Esophagus muscularis mucosa (tissue), 4 donors: Measurements from ENCODE around the gene FFAR3.

Experiments
- EP300 ChIP-seq: sonication (generic); formaldehyde crosslinking; IDR thresholded peaks from one replicate; pipeline ENCODE4 v1.6.1; 2017; ENCODE audit warnings: antibody characterized with exemption
- POLR2A ChIP-seq: fragments of 450-650 bp; IDR thresholded peaks from one replicate; pipeline ENCODE4 v1.6.1; 2017; ENCODE audit warnings: antibody characterized with exemption, moderate library complexity, mild to moderate bottlenecking, low read depth
- POLR2AphosphoS5 ChIP-seq, 2 donors: sonication (generic); formaldehyde crosslinking; IDR thresholded peaks; one replicate each; pipeline ENCODE4 v1.6.1; 2017; ENCODE audit warnings: antibody characterized with exemption in 2 of 2
- TF ChIP-seq, protein P1 (sequence below), 3 experiments: fragments of 200-600 bp in 2 of 3; fragments of 450-650 bp in 1 of 3; sonication (generic) in 2 of 3; IDR thresholded peaks; one replicate each; pipeline ENCODE4 v1.5.1; 2017 to 2019; ENCODE audit warnings: antibody characterized with exemption in 3 of 3, mild to moderate bottlenecking in 2 of 3, moderate library complexity in 1 of 3

DNA sequence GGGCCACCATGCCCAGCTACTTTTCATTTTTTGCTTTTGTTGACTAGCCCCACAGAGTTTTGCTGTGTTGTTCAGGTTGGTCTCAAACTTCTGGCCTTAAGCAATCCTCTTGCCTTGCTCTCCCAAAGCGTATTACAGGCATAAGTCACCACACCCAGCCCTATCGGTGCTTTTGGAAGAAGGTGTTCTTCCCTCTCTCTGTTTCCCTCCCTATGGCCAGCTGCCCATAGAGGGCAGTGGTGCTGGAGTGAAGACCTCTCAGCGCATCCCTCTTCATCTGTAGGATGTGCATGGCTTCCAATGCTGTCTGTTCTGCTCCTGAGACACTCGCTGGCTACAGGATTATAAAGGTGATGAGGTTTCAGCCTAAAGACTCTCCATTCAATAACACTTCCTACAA is 30.6 kb upstream of the FFAR3 start:
- no peak for TF ChIP-seq POLR2AphosphoS5 (IDR thresholded peaks at IDR 0.05)
- TF ChIP-seq, protein P1, sequence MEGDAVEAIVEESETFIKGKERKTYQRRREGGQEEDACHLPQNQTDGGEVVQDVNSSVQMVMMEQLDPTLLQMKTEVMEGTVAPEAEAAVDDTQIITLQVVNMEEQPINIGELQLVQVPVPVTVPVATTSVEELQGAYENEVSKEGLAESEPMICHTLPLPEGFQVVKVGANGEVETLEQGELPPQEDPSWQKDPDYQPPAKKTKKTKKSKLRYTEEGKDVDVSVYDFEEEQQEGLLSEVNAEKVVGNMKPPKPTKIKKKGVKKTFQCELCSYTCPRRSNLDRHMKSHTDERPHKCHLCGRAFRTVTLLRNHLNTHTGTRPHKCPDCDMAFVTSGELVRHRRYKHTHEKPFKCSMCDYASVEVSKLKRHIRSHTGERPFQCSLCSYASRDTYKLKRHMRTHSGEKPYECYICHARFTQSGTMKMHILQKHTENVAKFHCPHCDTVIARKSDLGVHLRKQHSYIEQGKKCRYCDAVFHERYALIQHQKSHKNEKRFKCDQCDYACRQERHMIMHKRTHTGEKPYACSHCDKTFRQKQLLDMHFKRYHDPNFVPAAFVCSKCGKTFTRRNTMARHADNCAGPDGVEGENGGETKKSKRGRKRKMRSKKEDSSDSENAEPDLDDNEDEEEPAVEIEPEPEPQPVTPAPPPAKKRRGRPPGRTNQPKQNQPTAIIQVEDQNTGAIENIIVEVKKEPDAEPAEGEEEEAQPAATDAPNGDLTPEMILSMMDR (IDR thresholded peaks at IDR 0.05): no peak
- TF ChIP-seq EP300: no peak
- no peak for TF ChIP-seq POLR2A
